ENCODE measurements around the gene DYNAP.

DYNAP gene, protein sequence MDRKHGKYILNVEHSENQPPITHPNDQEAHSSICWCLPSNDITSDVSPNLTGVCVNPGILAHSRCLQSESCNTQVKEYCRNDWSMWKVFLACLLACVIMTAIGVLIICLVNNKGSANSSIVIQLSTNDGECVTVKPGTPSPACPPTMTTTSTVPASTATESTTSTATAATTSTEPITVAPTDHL

DNA sequence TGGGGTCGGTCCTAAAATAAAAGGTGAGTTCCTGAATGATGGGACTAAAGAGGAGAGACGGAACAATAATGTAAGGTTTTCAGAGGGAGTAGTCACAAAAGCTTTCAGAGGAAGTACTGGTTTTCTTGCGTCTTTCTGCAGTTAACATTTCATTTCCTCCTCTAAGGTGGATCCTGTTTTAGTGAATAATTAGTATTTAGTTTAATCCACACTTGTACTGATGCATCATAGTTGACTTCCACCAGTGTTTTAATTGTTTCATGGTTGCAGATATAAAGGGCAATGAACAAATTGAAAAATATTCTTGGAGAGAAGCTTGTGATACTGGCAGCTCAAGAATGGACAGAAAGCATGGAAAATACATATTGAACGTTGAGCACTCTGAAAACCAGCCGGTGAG lies at the start of gene DYNAP:
Gene DYNAP (plus strand): TSS at position 301 of the 400 bp plus-strand sequence. CDS start 38 bp downstream, at position 339.
- H3K4me3 ChIP-seq (ENCODE audit: low read depth, low read length), result no peak within 1 kb of the TSS
- H3K36me3 ChIP-seq (ENCODE audit: control insufficient read depth, insufficient read depth, low read length), result no peaks in the 10 kb centered on the region
- H3K27me3 ChIP-seq (ENCODE audit: control insufficient read depth, insufficient read depth, low read length), result no peaks in the 10 kb centered on the region
- no peaks in the 10 kb centered on the region for H3K4me1 ChIP-seq (ENCODE audit: control insufficient read depth, insufficient read depth, low read length)
- H3K9me3 ChIP-seq (ENCODE audit: control insufficient read depth, insufficient read depth, low read length), result no peaks in the 10 kb centered on the region
- H3K9ac ChIP-seq (ENCODE audit: low read depth, low read length), result no peak within 1 kb of the TSS

- no peaks in the 10 kb centered on the region for H3K4me1 ChIP-seq (ENCODE audit: control insufficient read depth, insufficient read depth, low read length)
- no peak overlapping the region for H3K4me3 ChIP-seq (ENCODE audit: low read depth, low read length)
- peaks cover 12% of the 10 kb centered on the region for H3K9me3 ChIP-seq (ENCODE audit: control insufficient read depth, insufficient read depth, low read length)
Observed at GRCh38 chr18:54551590-54551989, 39.5 kb upstream of the DYNAP start.

DNA sequence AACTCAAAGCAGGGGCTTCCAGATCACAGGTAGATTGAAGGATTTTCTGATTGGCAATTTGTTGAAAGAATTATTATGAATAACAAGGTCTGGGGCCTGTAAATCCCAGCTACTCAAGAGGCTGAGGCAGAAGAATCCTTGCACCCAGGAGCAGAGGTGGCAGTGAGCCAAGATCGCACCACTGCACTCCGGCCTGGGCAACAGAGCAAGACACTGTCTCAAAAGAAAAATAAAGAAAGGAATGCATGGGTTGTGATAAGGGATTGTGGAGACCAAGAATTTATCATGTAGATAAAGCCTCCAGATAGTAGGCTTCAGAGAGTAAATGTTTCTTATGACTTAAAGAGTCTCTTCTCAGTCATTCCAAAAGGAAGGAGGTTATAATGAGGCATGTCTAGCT lies 35.8 kb upstream of the DYNAP start:
- Histone ChIP-seq H3K4me3 (ENCODE audit: low read depth, low read length) (no peak overlapping the region), H3K27me3 (ENCODE audit: control insufficient read depth, insufficient read depth, low read length) (no peaks in the 10 kb centered on the region), H3K9ac (ENCODE audit: low read depth, low read length) (no peak overlapping the region)

More at GRCh38 chr18:54551590-54551989, 39.5 kb upstream of the DYNAP start:
- Histone ChIP-seq H3K27me3 (ENCODE audit: control insufficient read depth, insufficient read depth, low read length) (no peaks in the 10 kb centered on the region), H3K9ac (ENCODE audit: low read depth, low read length) (no peak overlapping the region), H3K36me3 (ENCODE audit: control insufficient read depth, insufficient read depth, low read length) (no peaks in the 10 kb centered on the region)

GRCh38 chr18:54555996-54556395 lies 35.0 kb upstream of the DYNAP start:
- Histone ChIP-seq H3K27me3 (ENCODE audit: control insufficient read depth, insufficient read depth, low read length) (no peaks in the 10 kb centered on the region), H3K4me3 (ENCODE audit: low read depth, low read length) (no peak overlapping the region), H3K9me3 (ENCODE audit: control insufficient read depth, insufficient read depth, low read length) (peaks cover 8% of the 10 kb centered on the region), H3K36me3 (ENCODE audit: control insufficient read depth, insufficient read depth, low read length) (no peaks in the 10 kb centered on the region), H3K4me1 (ENCODE audit: control insufficient read depth, insufficient read depth, low read length) (peaks cover 3% of the 10 kb centered on the region), H3K9ac (ENCODE audit: low read depth, low read length) (no peak overlapping the region)

More for the DNA sequence above, 35.8 kb upstream of the DYNAP start:
- Histone ChIP-seq H3K9me3 (ENCODE audit: control insufficient read depth, insufficient read depth, low read length) (peaks cover 12% of the 10 kb centered on the region), H3K4me1 (ENCODE audit: control insufficient read depth, insufficient read depth, low read length) (peaks cover 3% of the 10 kb centered on the region), H3K36me3 (ENCODE audit: control insufficient read depth, insufficient read depth, low read length) (no peaks in the 10 kb centered on the region)

DNA sequence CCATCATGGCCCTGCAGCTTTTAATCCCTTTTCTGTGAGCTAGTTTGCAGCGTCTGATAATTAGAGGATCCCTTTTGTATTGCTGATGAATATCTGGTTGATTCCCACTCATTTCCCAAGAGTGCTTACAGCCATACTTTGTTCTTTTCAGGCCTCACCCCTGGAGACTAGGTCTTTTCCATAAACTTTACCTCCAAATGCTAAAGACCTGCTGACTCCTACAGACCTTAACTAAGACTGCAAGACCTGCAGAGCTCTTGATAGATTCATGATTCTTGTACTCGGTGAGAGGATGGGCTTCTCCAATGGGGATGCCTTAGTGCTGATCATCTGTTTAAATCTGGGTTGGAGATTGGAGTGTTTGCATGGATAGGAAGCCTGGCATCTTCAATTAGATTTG lies 33.1 kb upstream of the DYNAP start:
- Histone ChIP-seq H3K36me3 (ENCODE audit: control insufficient read depth, insufficient read depth, low read length) (no peaks in the 10 kb centered on the region), H3K4me3 (ENCODE audit: low read depth, low read length) (no peak overlapping the region), H3K27me3 (ENCODE audit: control insufficient read depth, insufficient read depth, low read length) (no peaks in the 10 kb centered on the region), H3K9ac (ENCODE audit: low read depth, low read length) (no peak overlapping the region), H3K4me1 (ENCODE audit: control insufficient read depth, insufficient read depth, low read length) (peaks cover 3% of the 10 kb centered on the region), H3K9me3 (ENCODE audit: control insufficient read depth, insufficient read depth, low read length) (peaks cover 6% of the 10 kb centered on the region)

GRCh38 chr18:54558609-54559585 lies 32.1 kb upstream of the DYNAP start:
- Histone ChIP-seq H3K4me3 (ENCODE audit: low read depth, low read length) (no peak overlapping the region), H3K27me3 (ENCODE audit: control insufficient read depth, insufficient read depth, low read length) (no peaks in the 10 kb centered on the region), H3K9me3 (ENCODE audit: control insufficient read depth, insufficient read depth, low read length) (no peaks in the 10 kb centered on the region), H3K36me3 (ENCODE audit: control insufficient read depth, insufficient read depth, low read length) (no peaks in the 10 kb centered on the region), H3K4me1 (ENCODE audit: control insufficient read depth, insufficient read depth, low read length) (peaks cover 3% of the 10 kb centered on the region), H3K9ac (ENCODE audit: low read depth, low read length) (no peak overlapping the region)

DNA sequence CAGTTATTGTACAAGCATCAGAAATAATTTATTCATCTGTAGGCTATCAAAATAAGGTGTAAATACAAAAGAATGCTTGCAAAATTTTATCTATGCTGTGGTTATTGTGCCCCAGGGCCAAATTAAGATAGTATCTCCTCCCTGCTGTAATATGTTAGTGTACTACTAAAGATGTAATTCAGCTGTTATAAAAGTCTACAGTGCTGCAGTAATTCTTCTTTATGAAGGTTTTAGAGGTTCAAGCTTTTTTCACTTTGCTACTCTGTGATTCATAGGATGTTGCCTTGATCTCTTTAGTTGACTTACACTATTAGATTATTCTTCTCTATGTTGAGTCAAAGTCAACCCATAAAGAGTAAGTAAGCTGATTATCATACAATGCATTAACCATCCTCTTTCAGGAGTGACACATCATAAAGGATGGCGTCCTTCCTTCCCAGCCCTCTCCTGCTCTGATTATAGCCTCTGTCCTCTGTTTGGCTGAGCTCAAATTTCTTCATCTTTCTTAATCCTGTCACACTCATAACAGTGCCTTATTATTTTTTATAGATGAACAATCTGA lies 29.3 kb upstream of the DYNAP start:
- H3K9me3 ChIP-seq (ENCODE audit: control insufficient read depth, insufficient read depth, low read length), result no peaks in the 10 kb centered on the region
- H3K36me3 ChIP-seq (ENCODE audit: control insufficient read depth, insufficient read depth, low read length), result no peaks in the 10 kb centered on the region
- no peak overlapping the region for H3K9ac ChIP-seq (ENCODE audit: low read depth, low read length)
- H3K27me3 ChIP-seq (ENCODE audit: control insufficient read depth, insufficient read depth, low read length), result no peaks in the 10 kb centered on the region
- H3K4me3 ChIP-seq (ENCODE audit: low read depth, low read length), result no peak overlapping the region
- H3K4me1 ChIP-seq (ENCODE audit: control insufficient read depth, insufficient read depth, low read length), result peaks cover 3% of the 10 kb centered on the region

GRCh38 chr18:54580202-54580729 lies 10.8 kb upstream of the DYNAP start:
- H3K4me3 ChIP-seq (ENCODE audit: low read depth, low read length), result no peak overlapping the region

GRCh38 chr18:54584065-54584464 lies 7.0 kb upstream of the DYNAP start:
- Histone ChIP-seq H3K9ac (ENCODE audit: low read depth, low read length) (no peak overlapping the region), H3K9me3 (ENCODE audit: control insufficient read depth, insufficient read depth, low read length) (no peaks in the 10 kb centered on the region), H3K36me3 (ENCODE audit: control insufficient read depth, insufficient read depth, low read length) (no peaks in the 10 kb centered on the region), H3K27me3 (ENCODE audit: control insufficient read depth, insufficient read depth, low read length) (no peaks in the 10 kb centered on the region), H3K4me3 (ENCODE audit: low read depth, low read length) (no peak overlapping the region), H3K4me1 (ENCODE audit: control insufficient read depth, insufficient read depth, low read length) (no peaks in the 10 kb centered on the region)

More at GRCh38 chr18:54580202-54580729, 10.8 kb upstream of the DYNAP start:
- Histone ChIP-seq H3K9ac (ENCODE audit: low read depth, low read length) (no peak overlapping the region), H3K27me3 (ENCODE audit: control insufficient read depth, insufficient read depth, low read length) (no peaks in the 10 kb centered on the region), H3K36me3 (ENCODE audit: control insufficient read depth, insufficient read depth, low read length) (no peaks in the 10 kb centered on the region), H3K4me1 (ENCODE audit: control insufficient read depth, insufficient read depth, low read length) (no peaks in the 10 kb centered on the region), H3K9me3 (ENCODE audit: control insufficient read depth, insufficient read depth, low read length) (no peaks in the 10 kb centered on the region)

DNA sequence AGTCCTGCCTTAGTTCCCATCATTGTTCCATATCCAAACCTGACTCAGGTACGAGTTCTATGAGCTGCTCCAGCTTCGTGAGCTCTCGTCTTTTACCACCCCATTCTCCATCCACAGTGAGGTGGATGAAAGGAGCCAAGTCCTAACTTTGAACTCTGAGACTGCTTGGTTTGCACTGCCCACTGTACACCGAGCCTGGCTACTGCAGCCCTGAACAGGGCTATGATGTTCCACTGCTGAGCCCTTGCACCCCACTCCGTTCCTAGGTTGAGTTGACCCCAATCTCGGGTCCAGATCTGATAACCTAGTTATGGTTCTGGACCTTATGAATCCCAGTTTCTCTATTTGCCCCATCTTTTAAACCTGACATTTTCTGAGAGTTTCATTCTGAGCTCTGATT lies 5.3 kb upstream of the DYNAP start:
- Histone ChIP-seq H3K27me3 (ENCODE audit: control insufficient read depth, insufficient read depth, low read length) (no peaks in the 10 kb centered on the region), H3K36me3 (ENCODE audit: control insufficient read depth, insufficient read depth, low read length) (no peaks in the 10 kb centered on the region), H3K9me3 (ENCODE audit: control insufficient read depth, insufficient read depth, low read length) (no peaks in the 10 kb centered on the region), H3K4me3 (ENCODE audit: low read depth, low read length) (no peak overlapping the region), H3K4me1 (ENCODE audit: control insufficient read depth, insufficient read depth, low read length) (no peaks in the 10 kb centered on the region), H3K9ac (ENCODE audit: low read depth, low read length) (no peak overlapping the region)

DNA sequence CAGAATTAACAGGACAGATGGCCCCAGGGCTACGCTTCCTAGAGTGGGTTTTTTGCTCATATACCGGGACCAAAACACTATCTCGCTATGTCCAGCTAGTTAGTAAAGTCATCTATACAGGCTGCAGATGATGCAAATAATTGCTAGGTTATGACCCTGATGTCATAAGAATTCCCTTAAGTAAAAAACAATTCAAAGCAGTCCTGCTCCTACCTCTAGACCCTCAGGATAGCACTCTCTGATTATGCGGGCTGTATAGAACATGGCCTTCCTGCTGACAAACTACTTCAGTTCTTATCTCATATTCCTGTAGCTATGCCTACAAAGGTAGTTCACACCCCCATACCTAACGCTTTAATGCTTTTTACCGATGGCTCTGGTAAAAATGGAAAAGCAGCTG lies 13.2 kb downstream of the DYNAP start:
- Histone ChIP-seq H3K36me3 (ENCODE audit: control insufficient read depth, insufficient read depth, low read length) (no peaks in the 10 kb centered on the region), H3K27me3 (ENCODE audit: control insufficient read depth, insufficient read depth, low read length) (no peaks in the 10 kb centered on the region), H3K4me1 (ENCODE audit: control insufficient read depth, insufficient read depth, low read length) (peaks cover 15% of the 10 kb centered on the region), H3K9ac (ENCODE audit: low read depth, low read length) (no peak overlapping the region), H3K4me3 (ENCODE audit: low read depth, low read length) (no peak overlapping the region), H3K9me3 (ENCODE audit: control insufficient read depth, insufficient read depth, low read length) (no peaks in the 10 kb centered on the region)

All from iPS-15b (cell line).